ENCODE measurements around the gene CSTA.
"Not testable (repeated sequence)": the region's sequence is repeated elsewhere in the genome, so short reads cannot be mapped to it uniquely, and the experiment has no call there.

Gene CSTA

DNA sequence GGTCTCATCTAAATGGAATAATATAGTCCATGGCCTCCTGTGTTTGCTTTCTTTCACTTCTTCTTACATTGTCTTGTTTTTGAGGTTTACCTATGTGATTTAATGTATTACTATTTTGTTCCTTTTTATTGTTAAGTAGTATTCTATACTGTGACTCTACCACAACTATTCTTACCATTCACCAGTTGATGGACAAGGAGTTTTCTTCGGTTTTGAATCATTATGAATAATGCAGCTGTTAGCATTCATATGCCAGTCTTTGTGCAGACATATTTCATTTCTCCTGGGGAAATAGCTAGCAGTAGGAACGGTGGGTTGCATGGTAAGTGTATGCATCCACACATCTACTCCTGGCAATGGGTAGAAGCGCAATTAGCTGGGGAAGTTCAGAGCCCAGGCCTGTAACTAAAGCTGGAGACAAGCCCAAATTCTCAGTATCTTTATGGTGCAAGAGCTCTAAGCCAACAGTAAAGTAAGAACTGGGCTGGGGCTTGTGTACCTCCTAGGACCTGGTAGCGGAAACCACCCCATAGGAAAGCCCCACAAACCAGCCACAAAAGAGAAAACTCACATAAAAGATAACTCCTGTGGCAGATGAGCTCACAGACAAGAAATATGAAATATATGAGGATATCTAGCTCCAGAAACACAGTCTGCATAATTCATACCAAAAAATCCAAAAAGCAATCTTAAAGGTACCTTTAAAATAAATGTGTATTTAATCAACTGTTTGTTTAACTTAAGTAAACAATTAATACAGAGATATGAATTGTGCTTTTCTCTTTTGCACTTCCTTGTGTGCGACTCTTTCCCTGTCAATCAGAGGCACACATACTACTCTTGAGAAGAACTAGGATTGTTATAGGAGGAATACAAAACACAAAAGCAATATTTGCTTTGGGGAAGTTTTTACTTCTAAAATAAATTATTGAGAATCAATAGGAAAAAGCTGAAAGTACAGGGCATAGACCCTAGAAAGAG is 2.7 kb upstream of the CSTA start:
- no peak for DNase-seq

DNA sequence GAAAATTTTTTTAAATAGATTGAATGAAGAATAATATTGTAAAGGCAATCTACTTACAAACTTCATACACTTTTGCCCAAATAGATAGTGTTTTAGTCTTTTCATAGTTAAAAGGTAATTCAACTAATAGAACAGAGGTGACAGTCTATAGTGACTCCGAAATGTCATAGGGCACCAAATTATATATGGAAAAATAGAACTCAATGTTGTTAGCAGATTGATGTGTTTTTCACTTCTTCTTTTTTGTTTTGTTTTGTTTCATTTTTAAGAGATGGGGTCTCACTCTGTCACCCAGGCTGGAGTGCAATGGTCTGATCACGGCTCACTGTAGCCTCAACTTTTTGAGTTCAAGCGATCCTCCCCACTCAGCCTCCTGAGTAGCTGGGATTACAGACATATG is 721 bp downstream of the CSTA start:
- DNase-seq = no peak

DNA sequence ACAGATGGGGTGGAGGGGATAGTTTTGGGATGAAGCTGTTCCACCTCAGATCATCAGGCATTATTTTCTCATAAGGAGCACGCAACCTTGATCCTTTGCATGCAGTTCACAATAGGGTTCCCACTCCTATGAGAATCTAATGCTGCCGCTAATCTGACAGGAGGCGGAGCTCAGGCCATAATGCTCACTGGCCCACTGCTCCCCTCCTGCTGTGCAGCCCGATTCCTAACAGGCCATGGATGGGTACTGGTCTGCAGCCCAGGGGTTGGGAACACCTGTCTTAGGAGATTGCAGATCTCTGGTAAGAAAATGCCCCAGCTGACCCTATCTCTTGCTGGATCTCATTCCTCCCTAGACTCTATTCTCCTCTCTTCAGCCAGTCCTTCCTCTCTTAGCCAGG is 6.8 kb downstream of the CSTA start:
- no peak for DNase-seq

DNA sequence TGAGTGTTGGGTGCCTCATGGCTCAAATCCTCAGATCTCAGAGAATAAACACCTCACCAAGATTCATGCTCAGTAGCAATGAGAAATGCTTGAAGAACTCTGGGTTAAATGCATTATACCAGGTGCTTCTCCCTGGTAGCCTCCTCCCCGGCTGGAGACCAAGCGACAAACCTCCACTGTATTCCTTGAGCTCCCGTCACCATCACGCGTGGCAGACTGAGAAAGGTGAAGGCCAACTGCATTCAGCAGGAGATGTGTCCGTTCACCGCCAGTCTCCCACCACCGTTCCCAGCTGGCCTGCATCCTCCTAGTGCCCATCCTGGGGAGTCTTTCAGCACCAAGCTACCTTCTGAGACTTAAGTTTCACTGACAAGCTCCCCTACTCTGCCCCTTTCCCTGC is 7.5 kb downstream of the CSTA start:
- DNase-seq = no peak

DNA sequence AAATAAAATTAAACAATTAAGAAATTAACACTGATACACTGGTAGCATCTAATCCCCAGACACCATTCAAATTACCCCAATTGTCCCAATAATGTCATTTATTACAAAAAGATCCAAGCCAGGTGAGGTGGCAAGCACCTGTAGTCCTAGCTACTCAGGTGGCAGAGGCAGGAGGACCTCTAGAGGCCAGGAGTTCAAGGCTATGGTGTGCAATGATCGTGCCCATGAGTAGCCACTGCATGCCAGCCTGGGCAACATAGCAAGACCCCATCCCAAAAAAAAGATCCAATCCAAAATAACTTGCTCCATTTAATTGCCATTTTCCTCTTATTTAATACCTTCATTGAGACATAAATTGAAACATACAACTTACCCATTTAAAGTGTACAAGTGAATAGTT is 17.8 kb downstream of the CSTA start:
- no peak for DNase-seq

DNA sequence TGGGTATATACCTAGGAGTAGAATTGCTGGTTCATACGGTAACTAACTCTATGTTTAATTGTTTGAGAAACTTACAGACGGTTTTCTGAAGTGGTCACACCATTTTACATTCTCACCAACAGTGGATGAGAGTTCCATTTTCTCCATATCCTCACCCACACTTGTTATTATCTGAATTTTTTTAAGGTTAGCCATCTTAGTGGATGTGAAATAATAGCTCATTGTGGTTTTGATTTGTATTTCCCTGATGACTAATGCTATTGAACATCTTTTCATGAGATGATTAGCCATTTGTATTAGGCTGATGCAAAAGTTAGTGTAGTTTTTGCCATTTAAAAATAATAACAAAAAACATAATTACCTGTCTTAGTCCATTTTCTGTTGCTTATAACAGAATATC is 18.6 kb downstream of the CSTA start:
- no peak for DNase-seq

DNA sequence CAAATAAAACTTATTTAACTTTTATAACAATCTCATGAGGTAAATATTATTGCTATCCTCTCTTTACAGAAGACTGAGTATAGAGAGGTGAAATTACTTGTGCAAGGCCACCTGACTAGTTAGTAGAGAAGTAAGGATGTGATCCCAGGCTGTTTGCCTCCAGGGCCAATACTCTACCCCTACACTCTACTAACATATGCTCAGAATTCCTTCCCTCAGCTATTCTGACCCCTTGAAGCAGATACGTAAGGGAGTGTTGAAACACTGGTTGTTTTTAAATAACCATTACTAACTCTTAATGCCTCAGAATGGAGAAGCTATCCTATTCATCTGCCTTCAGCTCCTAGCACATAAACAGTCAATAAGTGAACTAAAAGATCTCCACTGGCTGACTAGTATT is 24.1 kb downstream of the CSTA start:
- DNase-seq = no peak

DNA sequence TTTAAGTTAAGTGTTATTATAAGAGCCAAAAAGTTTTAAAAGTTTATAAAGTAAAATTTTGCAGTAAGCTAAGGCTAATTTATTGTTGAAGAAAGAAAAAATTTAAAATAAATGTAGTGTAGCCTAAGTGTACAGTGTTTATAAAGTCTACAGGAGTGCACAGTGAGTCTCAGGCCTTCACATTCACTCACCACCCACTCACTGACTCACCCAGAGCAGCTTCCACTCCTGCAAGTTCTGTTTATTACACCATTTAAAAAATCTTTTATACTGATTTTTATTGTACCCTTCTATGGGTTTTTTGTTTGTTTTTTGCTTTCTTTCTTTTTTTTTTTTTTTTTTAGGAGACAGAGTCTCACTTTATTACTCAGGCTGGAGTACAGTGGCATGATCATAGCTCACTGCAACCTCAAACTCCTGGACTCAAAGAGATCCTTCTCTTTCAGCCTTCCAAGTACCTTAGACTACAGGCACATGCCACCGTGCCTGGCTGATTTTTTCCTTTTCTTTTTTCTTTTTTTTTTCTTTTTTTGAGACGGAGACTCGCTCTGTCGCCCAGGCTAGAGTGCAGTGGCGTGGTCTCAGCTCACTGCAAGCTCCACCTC is 25.9 kb downstream of the CSTA start:
- no peak for DNase-seq

DNA sequence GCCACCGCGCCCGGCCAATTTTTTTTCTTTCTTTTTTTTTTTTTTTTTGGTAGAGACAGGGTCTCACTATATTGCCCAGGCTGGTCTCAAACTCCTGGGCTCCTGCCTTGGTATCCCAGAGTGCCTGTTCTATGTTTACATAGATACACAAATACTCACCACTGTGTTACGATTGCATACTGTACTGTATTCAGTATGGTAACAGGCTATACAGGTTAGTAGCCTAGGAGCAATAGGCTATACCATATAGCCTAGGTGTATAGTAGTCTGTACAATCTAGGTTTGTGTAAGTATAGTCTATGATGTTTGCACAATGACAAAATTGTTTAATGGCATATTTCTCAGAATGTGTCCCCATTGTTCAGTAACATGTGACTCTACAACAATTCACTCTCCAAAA is 26.6 kb downstream of the CSTA start:
- DNase-seq = no peak

DNA sequence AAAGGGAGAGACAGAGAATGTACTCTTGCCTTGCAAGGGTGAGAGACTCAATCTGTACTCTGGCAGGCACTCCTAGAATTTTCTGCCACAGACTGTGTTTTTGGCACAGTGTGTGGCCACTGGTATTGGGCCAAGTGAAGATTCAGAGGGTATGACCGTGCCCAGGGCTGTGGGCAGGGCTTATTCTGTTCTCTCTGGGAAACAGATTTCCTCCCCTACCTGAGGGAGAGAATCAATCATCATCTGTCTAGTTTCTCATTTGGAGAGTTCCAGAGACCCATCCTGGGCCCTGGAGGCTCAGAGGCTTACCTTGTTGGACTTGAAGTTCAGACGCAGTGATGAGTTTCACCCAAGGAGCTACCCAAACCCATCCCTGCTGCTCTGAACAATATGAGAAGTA is 28.2 kb downstream of the CSTA start:
- no peak for DNase-seq

DNA sequence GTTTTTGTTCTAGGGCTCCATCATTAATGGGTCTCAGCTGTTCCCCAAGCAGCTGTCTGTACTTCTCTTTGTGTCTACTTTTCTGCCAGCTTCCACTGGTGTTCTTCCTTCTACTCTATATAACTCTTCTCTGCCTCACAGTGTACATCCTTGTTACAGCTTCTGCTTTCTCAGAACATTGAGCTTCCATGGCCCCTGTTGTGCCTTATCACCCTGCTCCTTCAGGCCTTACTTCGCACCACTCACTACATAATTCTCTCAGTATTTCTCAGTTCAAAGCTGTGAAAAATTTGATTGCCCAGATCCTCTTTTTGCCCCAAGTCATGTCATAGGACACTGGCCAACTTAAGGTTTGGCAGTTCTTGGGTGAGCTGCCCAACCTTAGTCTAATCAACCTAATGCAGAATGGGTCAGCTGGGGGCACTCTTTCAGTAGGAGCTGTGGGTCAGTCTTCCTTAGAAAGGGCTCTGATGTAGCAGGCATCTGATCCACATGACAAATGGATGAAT is 28.9 kb downstream of the CSTA start:
- DNase-seq = no peak

DNA sequence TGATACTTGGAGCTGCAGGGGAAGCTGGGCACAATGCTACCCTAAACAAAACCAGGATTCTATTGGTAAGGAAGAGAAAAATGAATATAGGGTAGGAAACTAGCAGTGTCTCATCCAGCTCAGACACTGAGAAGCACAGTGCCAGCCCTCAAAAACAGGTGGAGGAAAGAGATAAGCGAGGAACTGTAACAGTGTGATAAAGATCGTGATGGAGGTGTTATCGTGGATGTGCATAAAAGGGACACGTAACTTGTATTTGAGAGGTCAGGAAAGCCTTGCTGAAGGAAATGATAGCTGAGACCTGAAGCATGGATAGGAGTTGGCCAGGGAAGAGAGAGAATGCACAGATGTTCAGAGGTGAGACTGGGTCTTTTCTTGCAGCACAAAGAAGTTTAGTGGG is 30.6 kb downstream of the CSTA start:
- DNase-seq = no peak

DNA sequence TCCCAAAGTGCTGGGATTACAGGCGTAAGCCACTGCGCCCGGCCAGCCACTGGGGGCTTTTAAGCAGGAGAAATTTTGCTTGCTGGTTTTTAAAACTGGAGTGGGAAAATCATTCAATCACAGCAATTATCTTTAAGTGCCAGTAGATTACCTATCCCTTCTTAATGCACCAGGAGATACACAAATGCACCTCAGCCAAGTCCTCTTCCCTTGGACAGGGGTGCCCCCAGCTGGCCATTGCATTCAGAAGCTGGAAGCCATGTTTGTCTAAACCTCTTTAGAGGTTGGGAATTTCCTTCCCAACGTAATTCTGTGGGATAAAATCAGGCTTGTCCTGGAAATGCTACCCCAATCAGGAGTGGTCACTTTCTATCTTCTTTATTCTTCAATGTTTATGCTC is 31.4 kb downstream of the CSTA start:
- peak; percentile 1 for DNase-seq

DNA sequence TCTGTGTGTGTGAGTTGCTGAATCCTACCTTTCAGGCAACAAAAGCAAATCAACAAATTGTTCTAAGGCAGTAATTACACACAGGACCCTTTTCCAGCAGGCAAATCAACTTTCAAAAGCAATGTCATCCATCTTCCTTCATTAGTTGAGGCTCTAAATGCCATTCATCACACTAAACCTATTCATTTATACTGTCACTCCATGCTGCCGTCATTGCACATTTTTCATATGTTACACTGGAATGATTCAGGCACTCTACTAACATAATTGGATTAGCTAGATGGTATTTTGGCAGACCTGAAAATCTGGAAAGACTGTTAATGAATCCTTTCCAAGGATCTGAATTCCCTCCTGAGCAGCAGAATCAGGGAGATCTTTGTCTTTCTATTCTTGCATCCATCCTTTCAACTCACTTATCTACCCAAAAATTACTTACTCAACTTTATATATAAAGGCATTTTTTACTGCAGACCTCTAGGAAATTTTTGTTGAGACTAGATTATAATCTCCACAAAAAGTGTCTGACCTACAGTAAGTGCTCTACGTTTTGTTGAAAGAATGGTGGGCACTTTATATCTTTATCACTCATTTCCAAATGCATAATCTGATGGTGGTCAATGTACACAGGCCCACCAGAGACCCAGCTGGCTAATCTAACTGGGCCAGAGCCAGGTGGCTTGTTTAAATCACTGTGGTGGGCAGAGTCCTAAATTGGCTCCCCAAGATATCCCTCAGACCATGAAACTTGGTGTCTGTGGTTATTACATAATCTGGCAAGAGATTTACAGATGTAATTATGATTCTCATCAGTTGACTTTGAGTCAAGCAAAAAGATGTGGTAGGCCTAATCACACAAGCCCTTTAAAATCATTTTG is 33.0 kb downstream of the CSTA start:
- no peak for DNase-seq

DNA sequence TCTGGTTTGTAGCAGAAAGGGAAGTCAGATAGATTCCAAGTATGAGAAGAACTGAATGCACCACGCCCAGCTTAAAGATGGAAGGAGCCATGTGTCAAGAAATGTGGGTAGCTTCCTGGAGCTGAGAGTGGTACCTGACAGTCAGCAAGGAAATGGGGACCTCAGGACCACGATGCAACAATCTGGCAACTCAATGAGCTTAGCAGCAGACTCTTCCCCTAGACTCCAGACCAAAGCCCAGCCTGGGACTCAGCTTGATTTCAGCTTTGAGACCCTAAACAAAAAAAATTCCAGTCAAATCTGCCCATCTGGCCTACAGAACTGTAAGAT is 33.6 kb downstream of the CSTA start:
- DNase-seq = no peak

DNA sequence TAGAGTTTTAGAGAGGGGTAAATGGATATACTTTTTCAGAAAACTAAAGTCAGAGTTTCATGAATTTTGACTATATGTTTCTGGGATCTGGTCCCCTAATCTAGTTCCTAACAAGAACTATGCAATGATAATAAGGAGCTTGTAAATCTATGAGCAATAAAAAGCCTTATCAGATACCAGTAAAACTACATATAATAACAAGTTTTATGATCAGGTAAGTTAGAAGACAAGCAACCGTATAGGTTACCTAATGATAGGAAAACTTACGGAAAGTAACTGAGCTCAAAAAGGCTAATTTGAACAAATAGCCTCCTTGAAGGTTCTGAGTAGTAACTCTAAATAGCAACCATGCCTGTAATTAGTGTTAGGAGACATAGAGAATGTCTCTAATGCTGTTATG is 37.0 kb downstream of the CSTA start:
- DNase-seq = no peak

DNA sequence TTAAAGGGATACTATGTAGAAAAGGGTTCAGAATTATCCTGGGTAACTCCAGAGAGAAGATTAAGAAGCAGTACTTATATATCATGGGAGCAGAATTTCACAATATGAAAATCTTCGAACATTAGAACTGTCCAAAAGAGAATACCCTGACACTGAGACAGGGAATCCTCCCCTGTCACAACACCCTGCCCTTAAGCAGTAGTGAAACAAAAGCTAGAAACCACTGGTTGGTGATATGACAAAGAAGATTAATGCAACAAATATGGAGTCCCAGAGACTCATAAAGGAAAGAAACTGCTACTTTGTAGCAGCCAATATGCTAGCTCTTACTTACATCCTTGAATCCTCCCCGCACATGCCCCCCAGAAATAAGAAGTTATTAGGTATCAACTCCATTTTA is 39.4 kb downstream of the CSTA start:
- no peak for DNase-seq

DNA sequence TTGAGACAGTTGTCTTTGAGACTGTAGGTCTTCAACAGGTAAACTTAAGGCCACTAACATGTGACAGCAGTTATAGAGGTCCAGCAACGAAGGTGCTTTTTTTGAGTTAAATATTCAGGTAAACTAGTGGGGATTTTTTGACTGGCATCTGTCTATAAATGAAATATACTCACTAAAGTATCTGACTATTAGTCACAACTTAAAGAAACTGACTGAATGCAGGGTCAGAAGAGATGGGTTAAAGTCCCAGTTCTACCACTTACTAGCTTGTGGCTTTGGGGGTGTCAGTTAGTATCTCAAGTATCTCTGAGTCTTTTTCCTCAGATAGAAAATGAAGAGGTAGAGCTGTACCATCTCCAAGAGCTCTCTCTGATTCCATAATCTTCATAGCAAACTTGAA is 40.0 kb downstream of the CSTA start:
- DNase-seq = no peak

DNA sequence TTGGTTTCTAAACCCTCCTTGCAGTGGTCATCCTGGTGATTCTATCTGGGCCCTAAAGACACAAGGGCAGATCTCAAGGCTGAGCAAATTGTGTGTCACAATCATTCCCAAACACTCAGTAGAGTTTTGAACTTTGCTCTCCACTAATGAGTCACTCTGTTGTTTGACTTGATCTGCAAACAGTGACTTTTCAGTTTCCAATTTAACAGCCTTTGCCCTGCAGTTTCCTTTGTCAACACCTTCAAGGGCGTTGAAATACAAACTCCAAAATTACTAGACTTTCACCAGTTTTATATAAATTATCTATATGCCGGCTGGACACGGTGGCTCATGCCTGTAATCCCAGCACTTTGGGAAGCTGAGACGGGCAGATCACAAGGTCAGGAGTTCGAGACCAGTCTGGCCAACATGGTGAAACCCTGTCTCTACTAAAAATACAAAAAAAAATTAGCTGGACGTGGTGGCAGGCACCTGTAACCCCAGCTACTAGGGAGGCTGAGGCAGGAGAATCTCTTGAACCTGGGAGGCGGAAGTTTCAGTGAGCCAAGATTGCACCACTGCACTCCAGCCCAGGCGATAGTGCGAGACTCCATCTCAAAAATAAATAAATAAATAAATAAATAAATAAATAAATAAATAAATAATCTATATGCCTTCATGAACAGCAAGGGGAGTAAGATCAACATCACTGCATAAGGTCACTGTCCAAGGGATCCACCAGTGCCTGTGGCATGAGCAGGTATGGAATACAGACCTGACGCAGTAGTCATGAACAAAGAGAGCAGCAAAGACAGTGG is 40.7 kb downstream of the CSTA start:
- not testable (repeated sequence) for DNase-seq

DNA sequence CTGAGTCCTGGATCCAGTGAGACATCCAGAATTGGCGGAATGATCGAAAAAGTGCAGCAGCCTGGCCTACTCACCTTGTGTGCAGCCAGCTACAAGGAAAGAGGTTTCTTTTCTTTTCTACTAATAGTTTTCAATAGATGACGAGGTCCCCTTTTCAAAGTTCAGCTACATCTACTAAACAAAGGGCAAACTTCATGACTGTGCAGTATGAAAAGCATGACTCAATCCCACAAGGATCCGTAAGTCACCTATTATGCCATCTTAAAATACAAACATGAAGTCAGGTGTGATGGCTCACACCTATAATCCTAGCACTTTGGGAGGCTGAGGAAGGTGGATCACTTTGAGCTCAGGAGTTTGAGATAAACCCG is 41.3 kb downstream of the CSTA start:
- DNase-seq = no peak

DNA sequence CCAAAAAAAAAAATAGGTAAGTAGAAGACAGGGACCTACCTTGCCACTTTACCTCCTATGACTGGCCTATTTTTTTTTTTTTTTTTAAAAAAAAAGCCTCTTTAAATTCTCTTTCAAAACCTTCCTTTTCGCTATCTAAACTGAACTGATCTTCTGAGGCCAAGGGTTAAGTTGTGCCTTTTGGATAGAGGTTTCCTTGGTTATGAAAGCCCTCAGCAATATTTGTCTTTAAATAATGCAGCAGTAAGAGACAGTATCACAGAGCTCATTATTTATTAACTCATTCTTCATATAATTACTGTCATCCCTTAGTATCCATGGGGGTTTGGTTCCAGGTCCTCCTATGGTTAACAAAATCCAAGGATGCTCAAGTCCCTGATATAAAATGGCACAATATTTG is 49.0 kb downstream of the CSTA start:
- no peak for DNase-seq

DNA sequence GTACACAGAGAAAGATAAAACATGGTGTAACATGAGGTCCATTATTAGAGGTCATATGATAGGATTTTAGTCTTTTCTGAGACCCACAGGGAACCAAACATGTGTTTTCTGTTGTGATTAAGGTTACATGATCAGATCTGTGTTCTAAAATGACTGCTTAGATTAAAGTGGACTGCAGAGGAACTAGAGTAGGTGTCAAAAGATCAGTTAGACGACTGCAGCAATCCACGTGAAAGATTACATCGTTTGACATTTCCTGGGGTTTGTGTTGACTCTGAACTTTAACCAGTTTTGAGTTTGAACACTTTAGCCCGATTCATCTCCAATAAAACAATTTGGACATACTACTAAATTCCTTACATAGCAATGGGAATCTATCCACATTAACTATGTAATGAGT is 52.9 kb downstream of the CSTA start:
- no peak for DNase-seq

Measured in NCI-H774 (cell line).